Liver (tissue), 9 donors: ENCODE measurements around the gene SPG21. TPM values are rescaled to one million over a fixed set of nuclear protein-coding genes. Genes with fewer than 3 reads are reported as not detected.

Experiments used
- DNase-seq: peaks from one replicate; pipeline ENCODE4 v3.0.0-alpha.2; 2017; ENCODE audit warnings: low spot score
- H3K27ac ChIP-seq, 2 donors: one replicate each; pipeline ENCODE4 v1.7.0; 2013; ENCODE audit warnings: inconsistent platforms in 2 of 2, low read length in 2 of 2, control low read depth in 1 of 2, low read depth in 1 of 2, mild to moderate bottlenecking in 1 of 2
- H3K27me3 ChIP-seq, 4 donors: one replicate each; pipeline versions ENCODE4 v1.6.1 to v1.7.0; 2013; ENCODE audit warnings: low read length in 3 of 4, inconsistent platforms in 1 of 4, mild to moderate bottlenecking in 1 of 4, moderate library complexity in 1 of 4; ENCODE audit not compliant: control insufficient read depth in 4 of 4, insufficient read depth in 4 of 4
- H3K36me3 ChIP-seq, 4 donors: one replicate each; pipeline versions ENCODE4 v1.6.1 to v1.7.0; 2013; ENCODE audit warnings: low read length in 3 of 4, mild to moderate bottlenecking in 3 of 4, low read depth in 1 of 4, moderate library complexity in 1 of 4; ENCODE audit not compliant: control insufficient read depth in 4 of 4, insufficient read depth in 3 of 4
- H3K4me1 ChIP-seq, 4 donors: one replicate each; pipeline versions ENCODE4 v1.6.1 to v1.7.0; 2013; ENCODE audit warnings: low read length in 3 of 4, mild to moderate bottlenecking in 3 of 4, moderate library complexity in 1 of 4; ENCODE audit not compliant: control insufficient read depth in 4 of 4, insufficient read depth in 4 of 4
- H3K4me3 ChIP-seq, 3 donors: one replicate each; pipeline versions ENCODE4 v1.6.1 to v1.7.0; 2013; ENCODE audit warnings: low read length in 3 of 3, control low read depth in 1 of 3, low read depth in 1 of 3, mild to moderate bottlenecking in 1 of 3
- H3K9ac ChIP-seq, 2 donors: one replicate each; pipeline ENCODE4 v1.7.0; 2013; ENCODE audit warnings: low read length in 2 of 2, mild to moderate bottlenecking in 2 of 2, moderate library complexity in 2 of 2, control low read depth in 1 of 2, low read depth in 1 of 2
- H3K9me3 ChIP-seq, 4 donors: one replicate each; pipeline versions ENCODE4 v1.6.1 to v1.7.0; 2013; ENCODE audit warnings: low read length in 3 of 4; ENCODE audit not compliant: control insufficient read depth in 4 of 4
- FOXA1 ChIP-seq: IDR thresholded peaks from 2 replicates; pipeline ENCODE4 v1.6.1; 2016; ENCODE audit warnings: antibody characterized with exemption
- FOXA2 ChIP-seq: IDR thresholded peaks from 2 replicates; pipeline ENCODE4 v1.6.1; 2016; ENCODE audit warnings: antibody characterized with exemption
- GABPA ChIP-seq, 2 donors: IDR thresholded peaks in 1 of 2; conservative IDR thresholded peaks in 1 of 2; 2 replicates each; pipeline ENCODE4 v1.6.1; 2016; ENCODE audit warnings: antibody characterized with exemption in 2 of 2, mild to moderate bottlenecking in 1 of 2, moderate library complexity in 1 of 2
- HNF4A ChIP-seq, 2 donors: conservative IDR thresholded peaks; 2 replicates each; pipeline ENCODE4 v1.6.1; 2016; ENCODE audit warnings: antibody characterized with exemption in 2 of 2, mild to moderate bottlenecking in 2 of 2
- MAX ChIP-seq: IDR thresholded peaks from 2 replicates; pipeline ENCODE4 v1.6.1; 2016; ENCODE audit warnings: antibody characterized with exemption
- NR2F2 ChIP-seq: IDR thresholded peaks from 2 replicates; pipeline ENCODE4 v1.6.1; 2016; ENCODE audit warnings: antibody characterized with exemption
- RAD21 ChIP-seq, 2 donors: IDR thresholded peaks; 2 replicates each; pipeline ENCODE4 v1.6.1; 2016; ENCODE audit warnings: antibody characterized with exemption in 2 of 2, mild to moderate bottlenecking in 2 of 2
- RXRA ChIP-seq, 2 donors: IDR thresholded peaks; 2 replicates each; pipeline ENCODE4 v1.6.1; 2017 to 2018; ENCODE audit warnings: antibody characterized with exemption in 2 of 2, mild to moderate bottlenecking in 1 of 2
- SP1 ChIP-seq: IDR thresholded peaks from 2 replicates; pipeline ENCODE4 v1.6.1; 2018; ENCODE audit warnings: antibody characterized with exemption, mild to moderate bottlenecking
- TAF1 ChIP-seq: conservative IDR thresholded peaks from 2 replicates; pipeline ENCODE4 v1.6.1; 2016; ENCODE audit warnings: antibody characterized with exemption, mild to moderate bottlenecking
- YY1 ChIP-seq: IDR thresholded peaks from 2 replicates; pipeline ENCODE4 v1.6.1; 2016; ENCODE audit warnings: antibody characterized with exemption, mild to moderate bottlenecking
- WGBS: extraction: QIAGEN DNeasy Blood & Tissue Kit; methylation state at CpG from one replicate; pipeline ENCODE4 v1.1.7; 2013; 5-methylcytosine and 5-hydroxymethylcytosine counted together
- polyA plus RNA-seq, 2 donors: library from polyadenylated mRNA; stranded (reverse) in 1 of 2; unstranded in 1 of 2; fragments of 200-250 nt in 1 of 2; fragments of >200 nt in 1 of 2; fragmentation: Nextera tagmentation in 1 of 2; extraction: Ambion mirVana in 1 of 2; gene quantifications; one replicate each; pipeline versions ENCODE4 v1.2.1 to v1.2.3, GENCODE V29; 2013 to 2015
- total RNA-seq, 2 donors: library from RNA; depleted of rRNA; stranded (reverse); fragments of >200 nt; gene quantifications; one replicate each; pipeline ENCODE4 v1.2.3, GENCODE V29; 2014
- TF ChIP-seq, protein P1 (sequence below): IDR thresholded peaks from 2 replicates; pipeline ENCODE4 v1.6.1; 2016; ENCODE audit warnings: antibody characterized with exemption, mild to moderate bottlenecking
- TF ChIP-seq, protein P2 (sequence below): IDR thresholded peaks from 2 replicates; pipeline ENCODE4 v1.6.1; 2016; ENCODE audit warnings: antibody characterized with exemption
- donor health status: healthy.
- donor health status: healthy.
- donor health status: healthy.
- donor health status: healthy.
- donor health status: healthy.

The SPG21 gene
- total and polyA plus RNA-seq, 4 donors = 27.4 to 50.7 (median 41.2) TPM

- Histone ChIP-seq H3K36me3 (no peaks in the 10 kb centered on the region), H3K27me3 (no peaks in the 10 kb centered on the region), H3K9ac (no peak overlapping the region), H3K27ac (no peak overlapping the region), H3K9me3 (no peaks in the 10 kb centered on the region), H3K4me1 (peaks cover 0 to 2% (median 0%) of the 10 kb centered on the region in 4 donors), H3K4me3 (no peak overlapping the region)
- 89% methylated on average over 6 of the region's 6 CpGs for WGBS
- DNase-seq = no peak
- TF ChIP-seq MAX = no peak
- TF ChIP-seq, protein P1, sequence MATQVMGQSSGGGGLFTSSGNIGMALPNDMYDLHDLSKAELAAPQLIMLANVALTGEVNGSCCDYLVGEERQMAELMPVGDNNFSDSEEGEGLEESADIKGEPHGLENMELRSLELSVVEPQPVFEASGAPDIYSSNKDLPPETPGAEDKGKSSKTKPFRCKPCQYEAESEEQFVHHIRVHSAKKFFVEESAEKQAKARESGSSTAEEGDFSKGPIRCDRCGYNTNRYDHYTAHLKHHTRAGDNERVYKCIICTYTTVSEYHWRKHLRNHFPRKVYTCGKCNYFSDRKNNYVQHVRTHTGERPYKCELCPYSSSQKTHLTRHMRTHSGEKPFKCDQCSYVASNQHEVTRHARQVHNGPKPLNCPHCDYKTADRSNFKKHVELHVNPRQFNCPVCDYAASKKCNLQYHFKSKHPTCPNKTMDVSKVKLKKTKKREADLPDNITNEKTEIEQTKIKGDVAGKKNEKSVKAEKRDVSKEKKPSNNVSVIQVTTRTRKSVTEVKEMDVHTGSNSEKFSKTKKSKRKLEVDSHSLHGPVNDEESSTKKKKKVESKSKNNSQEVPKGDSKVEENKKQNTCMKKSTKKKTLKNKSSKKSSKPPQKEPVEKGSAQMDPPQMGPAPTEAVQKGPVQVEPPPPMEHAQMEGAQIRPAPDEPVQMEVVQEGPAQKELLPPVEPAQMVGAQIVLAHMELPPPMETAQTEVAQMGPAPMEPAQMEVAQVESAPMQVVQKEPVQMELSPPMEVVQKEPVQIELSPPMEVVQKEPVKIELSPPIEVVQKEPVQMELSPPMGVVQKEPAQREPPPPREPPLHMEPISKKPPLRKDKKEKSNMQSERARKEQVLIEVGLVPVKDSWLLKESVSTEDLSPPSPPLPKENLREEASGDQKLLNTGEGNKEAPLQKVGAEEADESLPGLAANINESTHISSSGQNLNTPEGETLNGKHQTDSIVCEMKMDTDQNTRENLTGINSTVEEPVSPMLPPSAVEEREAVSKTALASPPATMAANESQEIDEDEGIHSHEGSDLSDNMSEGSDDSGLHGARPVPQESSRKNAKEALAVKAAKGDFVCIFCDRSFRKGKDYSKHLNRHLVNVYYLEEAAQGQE = no peak
- TF ChIP-seq GABPA (IDR thresholded peaks at IDR 0.05 in 1 of 2, conservative IDR thresholded peaks at IDR 0.05 in 1 of 2) = no peak
- no peak for TF ChIP-seq FOXA2
- no peak for TF ChIP-seq HNF4A (conservative IDR thresholded peaks at IDR 0.05)
- TF ChIP-seq SP1 = no peak
- TF ChIP-seq YY1 = no peak
- TF ChIP-seq RAD21 (IDR thresholded peaks at IDR 0.05) = no peak
Measured at GRCh38 chr15:64921711-64922110, 68.0 kb downstream of the SPG21 start.

DNA sequence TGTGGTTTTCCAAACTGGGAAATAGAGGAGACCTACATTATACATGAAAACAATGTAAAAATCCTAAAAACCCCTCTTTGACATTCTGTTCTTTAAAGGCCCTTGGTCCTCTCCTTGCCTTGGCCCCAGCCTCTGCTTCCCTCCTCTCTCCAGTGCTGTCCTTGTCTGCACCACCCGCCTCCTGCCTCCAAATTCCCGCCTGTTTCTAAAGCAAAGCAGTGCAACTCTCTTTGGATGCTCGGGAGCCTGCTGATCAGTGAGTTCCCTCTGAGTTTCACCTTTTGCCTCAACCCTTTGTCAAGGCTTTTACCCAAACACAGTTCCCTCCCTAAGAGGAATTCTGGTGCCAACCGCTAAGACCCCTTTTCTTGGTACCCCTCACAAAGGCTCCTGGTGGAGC is 70.0 kb downstream of the SPG21 start:
- Histone ChIP-seq H3K27ac (no peak overlapping the region), H3K9me3 (no peaks in the 10 kb centered on the region), H3K36me3 (no peaks in the 10 kb centered on the region), H3K4me1 (peaks cover 0 to 2% (median 0%) of the 10 kb centered on the region in 4 donors), H3K9ac (no peak overlapping the region), H3K4me3 (no peak overlapping the region), H3K27me3 (no peaks in the 10 kb centered on the region)
- TF ChIP-seq TAF1 = no peak
- WGBS = 96% methylated on average over 4 of the region's 4 CpGs
- DNase-seq = no peak

GRCh38 chr15:64917211-64917610 is 72.5 kb downstream of the SPG21 start:
- 94% methylated on average over 9 of the region's 9 CpGs for WGBS
- TF ChIP-seq NR2F2 = no peak
- TF ChIP-seq, protein P2, sequence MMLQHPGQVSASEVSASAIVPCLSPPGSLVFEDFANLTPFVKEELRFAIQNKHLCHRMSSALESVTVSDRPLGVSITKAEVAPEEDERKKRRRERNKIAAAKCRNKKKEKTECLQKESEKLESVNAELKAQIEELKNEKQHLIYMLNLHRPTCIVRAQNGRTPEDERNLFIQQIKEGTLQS = no peak
- no peak for TF ChIP-seq FOXA1
- TF ChIP-seq HNF4A (conservative IDR thresholded peaks at IDR 0.05) = no peak
- no peak for TF ChIP-seq RXRA (IDR thresholded peaks at IDR 0.05)
- TF ChIP-seq FOXA2 = no peak
- Histone ChIP-seq H3K9me3 (no peaks in the 10 kb centered on the region), H3K4me1 (peaks cover 0 to under 1% (median under 1%) of the 10 kb centered on the region in 4 donors), H3K27me3 (no peaks in the 10 kb centered on the region), H3K9ac (no peak overlapping the region), H3K4me3 (no peak overlapping the region), H3K36me3 (no peaks in the 10 kb centered on the region), H3K27ac (no peak overlapping the region)
- no peak for DNase-seq
